ENCODE results near the gene ZNF263. TPM values are rescaled to one million over a fixed set of nuclear protein-coding genes. Genes with fewer than 3 reads are reported as not detected.

Gene ZNF263
- total RNA-seq, 1 experiment from 2014 or later: 29.5 TPM

DNA sequence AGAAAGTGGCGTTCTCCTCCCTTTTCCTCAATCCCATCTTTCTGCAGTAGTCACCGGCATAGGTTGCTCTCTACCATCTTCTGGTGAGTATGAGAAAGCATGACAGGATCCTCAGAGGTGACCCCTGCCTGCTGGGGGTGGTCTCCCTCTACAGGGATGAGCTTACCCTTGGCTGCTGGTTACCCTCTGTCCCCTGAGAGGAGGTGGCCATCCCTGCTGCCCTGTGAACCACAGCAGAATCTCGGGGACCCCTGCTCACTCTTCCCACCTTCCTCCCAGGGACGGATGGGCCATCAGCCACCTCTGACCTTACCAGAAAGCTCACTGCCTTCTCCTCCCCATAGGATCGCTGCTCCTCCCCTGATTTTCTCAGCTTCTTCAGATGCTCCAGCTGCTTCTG, 34.7 kb upstream of the ZNF263 start:
- peaks cover 53% of the 10 kb centered on the region for H3K27me3 Mint-ChIP-seq (ENCODE audit: low read depth)
- POLR2A ChIA-PET: no interaction called here
- CTCF ChIA-PET: interaction anchor here (1.5 kb wide), 1 partner anchor 16 kb away, joined by 3 read pairs; no protein-coding TSS in a partner anchor
- DNase-seq (ENCODE audit: low spot score) (no peak), ATAC-seq (no peak)
- TF ChIP-seq USF2 (CRISPR knock-in tag; IDR thresholded peaks at IDR 0.05) (no peak), NR2C2 (CRISPR knock-in tag; IDR thresholded peaks at IDR 0.05) (no peak), ARID4B (CRISPR knock-in tag; IDR thresholded peaks at IDR 0.05; ENCODE audit: borderline replicate concordance) (no peak), ZNF671 (CRISPR knock-in tag; IDR thresholded peaks at IDR 0.05) (no peak), SP1 (CRISPR knock-in tag; conservative IDR thresholded peaks at IDR 0.05) (no peak), ZNF416 (CRISPR knock-in tag; IDR thresholded peaks at IDR 0.05) (no peak), SMAD3 (CRISPR knock-in tag; IDR thresholded peaks at IDR 0.05; ENCODE audit: borderline replicate concordance) (no peak), CREM (CRISPR knock-in tag; IDR thresholded peaks at IDR 0.05) (no peak), NFE2L1 (CRISPR knock-in tag; IDR thresholded peaks at IDR 0.05) (no peak), TP53 (CRISPR knock-in tag; IDR thresholded peaks at IDR 0.05) (no peak), EMX1 (CRISPR knock-in tag; IDR thresholded peaks at IDR 0.05) (no peak), GABPB1 (CRISPR knock-in tag; IDR thresholded peaks at IDR 0.05) (no peak), STAT6 (CRISPR knock-in tag; conservative IDR thresholded peaks at IDR 0.05; ENCODE audit: low read depth) (no peak)
- TF ChIP-seq, protein P1, sequence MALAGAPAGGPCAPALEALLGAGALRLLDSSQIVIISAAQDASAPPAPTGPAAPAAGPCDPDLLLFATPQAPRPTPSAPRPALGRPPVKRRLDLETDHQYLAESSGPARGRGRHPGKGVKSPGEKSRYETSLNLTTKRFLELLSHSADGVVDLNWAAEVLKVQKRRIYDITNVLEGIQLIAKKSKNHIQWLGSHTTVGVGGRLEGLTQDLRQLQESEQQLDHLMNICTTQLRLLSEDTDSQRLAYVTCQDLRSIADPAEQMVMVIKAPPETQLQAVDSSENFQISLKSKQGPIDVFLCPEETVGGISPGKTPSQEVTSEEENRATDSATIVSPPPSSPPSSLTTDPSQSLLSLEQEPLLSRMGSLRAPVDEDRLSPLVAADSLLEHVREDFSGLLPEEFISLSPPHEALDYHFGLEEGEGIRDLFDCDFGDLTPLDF (CRISPR knock-in tag; IDR thresholded peaks at IDR 0.05): no peak
- H3K36me3 Mint-ChIP-seq: peaks cover 3% of the 10 kb centered on the region; the same call in 1 of the 2 replicates
- H3K4me3 Mint-ChIP-seq: no peak overlapping the region
- no peak overlapping the region for H3K27ac Mint-ChIP-seq
- peaks cover 32% of the 10 kb centered on the region for H3K9me3 Mint-ChIP-seq
- no peaks in the 10 kb centered on the region for H3K4me1 Mint-ChIP-seq

DNA sequence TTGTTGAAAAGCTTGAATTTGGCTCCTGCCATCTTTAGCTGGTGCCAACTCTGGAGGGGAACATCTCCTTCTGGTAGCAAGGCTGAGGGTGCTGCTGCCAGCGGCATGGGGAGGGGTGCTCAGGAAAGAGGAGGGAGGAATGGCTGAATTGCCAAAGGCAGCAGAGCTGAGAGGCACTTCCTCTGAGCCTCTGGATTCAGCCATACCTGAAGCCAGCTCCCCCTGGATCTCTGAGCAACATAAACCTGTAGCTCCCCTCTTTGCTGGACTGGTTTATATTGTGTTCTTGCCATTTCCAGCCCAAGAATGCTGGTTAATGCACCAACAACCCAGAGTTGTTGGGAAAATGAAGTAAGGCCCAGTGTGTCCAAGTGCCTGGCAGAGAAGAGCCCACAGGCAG, 34.3 kb upstream of the ZNF263 start:
- ChIA-PET CTCF (interaction anchor here (1.5 kb wide), 1 partner anchor 16 kb away, joined by 3 read pairs; no protein-coding TSS in a partner anchor), POLR2A (no interaction called here)
- no peak overlapping the region for H3K27ac Mint-ChIP-seq
- ATAC-seq (no peak), DNase-seq (ENCODE audit: low spot score) (no peak)
- peaks cover 2% of the 10 kb centered on the region; the same call in 1 of the 2 replicates for H3K36me3 Mint-ChIP-seq
- H3K4me3 Mint-ChIP-seq: no peak overlapping the region
- peaks cover 55% of the 10 kb centered on the region for H3K27me3 Mint-ChIP-seq (ENCODE audit: low read depth)
- H3K4me1 Mint-ChIP-seq: no peaks in the 10 kb centered on the region
- peaks cover 29% of the 10 kb centered on the region for H3K9me3 Mint-ChIP-seq
- TF ChIP-seq TEAD1 (CRISPR knock-in tag; IDR thresholded peaks at IDR 0.05) (no peak), ETV6 (CRISPR knock-in tag; IDR thresholded peaks at IDR 0.05) (no peak), RORB (CRISPR knock-in tag; IDR thresholded peaks at IDR 0.05) (no peak), OVOL2 (CRISPR knock-in tag; IDR thresholded peaks at IDR 0.05; ENCODE audit: borderline replicate concordance) (no peak), MXD4 (CRISPR knock-in tag; IDR thresholded peaks at IDR 0.05; ENCODE audit: borderline replicate concordance) (no peak)
- TF ChIP-seq, protein P2, sequence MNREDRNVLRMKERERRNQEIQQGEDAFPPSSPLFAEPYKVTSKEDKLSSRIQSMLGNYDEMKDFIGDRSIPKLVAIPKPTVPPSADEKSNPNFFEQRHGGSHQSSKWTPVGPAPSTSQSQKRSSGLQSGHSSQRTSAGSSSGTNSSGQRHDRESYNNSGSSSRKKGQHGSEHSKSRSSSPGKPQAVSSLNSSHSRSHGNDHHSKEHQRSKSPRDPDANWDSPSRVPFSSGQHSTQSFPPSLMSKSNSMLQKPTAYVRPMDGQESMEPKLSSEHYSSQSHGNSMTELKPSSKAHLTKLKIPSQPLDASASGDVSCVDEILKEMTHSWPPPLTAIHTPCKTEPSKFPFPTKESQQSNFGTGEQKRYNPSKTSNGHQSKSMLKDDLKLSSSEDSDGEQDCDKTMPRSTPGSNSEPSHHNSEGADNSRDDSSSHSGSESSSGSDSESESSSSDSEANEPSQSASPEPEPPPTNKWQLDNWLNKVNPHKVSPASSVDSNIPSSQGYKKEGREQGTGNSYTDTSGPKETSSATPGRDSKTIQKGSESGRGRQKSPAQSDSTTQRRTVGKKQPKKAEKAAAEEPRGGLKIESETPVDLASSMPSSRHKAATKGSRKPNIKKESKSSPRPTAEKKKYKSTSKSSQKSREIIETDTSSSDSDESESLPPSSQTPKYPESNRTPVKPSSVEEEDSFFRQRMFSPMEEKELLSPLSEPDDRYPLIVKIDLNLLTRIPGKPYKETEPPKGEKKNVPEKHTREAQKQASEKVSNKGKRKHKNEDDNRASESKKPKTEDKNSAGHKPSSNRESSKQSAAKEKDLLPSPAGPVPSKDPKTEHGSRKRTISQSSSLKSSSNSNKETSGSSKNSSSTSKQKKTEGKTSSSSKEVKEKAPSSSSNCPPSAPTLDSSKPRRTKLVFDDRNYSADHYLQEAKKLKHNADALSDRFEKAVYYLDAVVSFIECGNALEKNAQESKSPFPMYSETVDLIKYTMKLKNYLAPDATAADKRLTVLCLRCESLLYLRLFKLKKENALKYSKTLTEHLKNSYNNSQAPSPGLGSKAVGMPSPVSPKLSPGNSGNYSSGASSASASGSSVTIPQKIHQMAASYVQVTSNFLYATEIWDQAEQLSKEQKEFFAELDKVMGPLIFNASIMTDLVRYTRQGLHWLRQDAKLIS (CRISPR knock-in tag; IDR thresholded peaks at IDR 0.05; ENCODE audit: borderline replicate concordance): no peak
- TF ChIP-seq, protein P3, sequence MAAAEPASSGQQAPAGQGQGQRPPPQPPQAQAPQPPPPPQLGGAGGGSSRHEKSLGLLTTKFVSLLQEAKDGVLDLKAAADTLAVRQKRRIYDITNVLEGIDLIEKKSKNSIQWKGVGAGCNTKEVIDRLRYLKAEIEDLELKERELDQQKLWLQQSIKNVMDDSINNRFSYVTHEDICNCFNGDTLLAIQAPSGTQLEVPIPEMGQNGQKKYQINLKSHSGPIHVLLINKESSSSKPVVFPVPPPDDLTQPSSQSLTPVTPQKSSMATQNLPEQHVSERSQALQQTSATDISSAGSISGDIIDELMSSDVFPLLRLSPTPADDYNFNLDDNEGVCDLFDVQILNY (CRISPR knock-in tag; IDR thresholded peaks at IDR 0.05): no peak

Data from WTC11 (cell line).